ENCODE measurements around the gene EMC10.

DNA sequence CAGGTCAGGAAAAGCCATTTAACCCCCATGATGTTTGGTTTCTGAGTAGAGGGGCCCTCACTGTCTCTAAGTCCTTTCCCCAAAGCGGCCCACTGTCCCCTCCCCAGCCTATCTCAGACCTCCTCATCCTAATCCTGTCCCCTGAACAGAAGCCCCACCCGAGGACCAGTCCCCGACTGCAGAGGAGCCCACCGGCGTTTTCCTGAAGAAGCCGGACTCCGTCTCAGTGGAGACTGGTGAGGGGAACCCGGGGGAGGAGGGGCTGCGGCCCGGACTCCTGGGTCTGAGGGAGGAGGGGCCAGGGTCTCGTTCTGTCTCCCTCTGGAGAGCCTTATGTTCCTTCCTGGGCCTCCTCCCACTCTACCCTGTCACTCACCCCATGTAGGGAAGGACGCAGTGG lies 40.7 kb upstream of the EMC10 start:
- TF ChIP-seq EP300 (IDR thresholded peaks at IDR 0.05; ENCODE audit: borderline replicate concordance in 1 of 2, low read depth in 1 of 2, low read length in 1 of 2) (no peak), CTCF (IDR thresholded peaks at IDR 0.05) (no peak), EZH2phosphoT487 (IDR thresholded peaks at IDR 0.05; ENCODE audit: borderline replicate concordance, low read depth) (no peak), CHD2 (IDR thresholded peaks at IDR 0.05; ENCODE audit: low read length, partially characterized antibody) (no peak)
- TF ChIP-seq, protein P1, sequence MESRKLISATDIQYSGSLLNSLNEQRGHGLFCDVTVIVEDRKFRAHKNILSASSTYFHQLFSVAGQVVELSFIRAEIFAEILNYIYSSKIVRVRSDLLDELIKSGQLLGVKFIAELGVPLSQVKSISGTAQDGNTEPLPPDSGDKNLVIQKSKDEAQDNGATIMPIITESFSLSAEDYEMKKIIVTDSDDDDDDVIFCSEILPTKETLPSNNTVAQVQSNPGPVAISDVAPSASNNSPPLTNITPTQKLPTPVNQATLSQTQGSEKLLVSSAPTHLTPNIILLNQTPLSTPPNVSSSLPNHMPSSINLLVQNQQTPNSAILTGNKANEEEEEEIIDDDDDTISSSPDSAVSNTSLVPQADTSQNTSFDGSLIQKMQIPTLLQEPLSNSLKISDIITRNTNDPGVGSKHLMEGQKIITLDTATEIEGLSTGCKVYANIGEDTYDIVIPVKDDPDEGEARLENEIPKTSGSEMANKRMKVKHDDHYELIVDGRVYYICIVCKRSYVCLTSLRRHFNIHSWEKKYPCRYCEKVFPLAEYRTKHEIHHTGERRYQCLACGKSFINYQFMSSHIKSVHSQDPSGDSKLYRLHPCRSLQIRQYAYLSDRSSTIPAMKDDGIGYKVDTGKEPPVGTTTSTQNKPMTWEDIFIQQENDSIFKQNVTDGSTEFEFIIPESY (IDR thresholded peaks at IDR 0.05; ENCODE audit: borderline replicate concordance, low read depth) = no peak

All from SK-N-SH (cell line).